ENCODE results near the gene CLSTN1.
"Not testable (repeated sequence)": the region's sequence is repeated elsewhere in the genome, so short reads cannot be mapped to it uniquely, and the experiment has no call there.

Gene CLSTN1

DNA sequence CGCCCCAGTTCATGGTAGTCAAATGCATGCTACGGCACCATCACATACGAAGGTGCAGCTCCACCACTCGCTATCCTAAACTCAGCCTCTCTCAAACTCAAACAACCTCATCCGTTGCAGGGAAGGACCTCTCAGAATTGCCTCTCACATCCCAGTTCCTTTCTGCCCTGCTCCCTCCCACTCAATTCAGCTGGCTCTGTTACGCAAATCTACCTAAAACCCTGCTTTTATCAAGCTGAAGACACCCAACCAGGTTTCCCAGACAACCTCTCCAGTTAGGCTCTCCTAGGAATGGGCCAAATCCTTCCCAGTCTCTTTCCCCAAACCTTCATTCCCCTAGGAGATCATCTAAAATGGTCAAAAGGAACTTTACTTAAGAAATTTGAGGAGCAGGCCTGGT is 62.9 kb downstream of the CLSTN1 start:
- no peak for DNase-seq

DNA sequence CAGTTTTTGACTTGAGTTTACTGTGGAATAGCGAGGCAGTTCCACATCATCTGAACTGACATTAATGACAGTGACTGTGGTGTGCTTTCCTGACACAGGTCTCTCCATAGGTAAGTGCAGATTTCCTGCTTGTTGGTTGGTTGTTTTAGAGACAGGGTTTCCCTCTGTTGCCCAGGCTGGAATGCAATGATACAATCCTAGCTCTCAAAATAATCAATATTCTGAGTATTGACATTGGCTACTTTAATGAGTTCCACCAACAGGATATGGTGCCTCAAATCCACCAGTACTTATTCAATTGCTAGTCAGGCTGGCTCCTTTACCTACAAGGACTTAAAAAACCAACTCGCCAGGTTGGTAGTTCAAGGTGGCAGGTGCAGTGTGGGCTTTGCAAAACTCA is 63.8 kb downstream of the CLSTN1 start:
- no peak for DNase-seq

DNA sequence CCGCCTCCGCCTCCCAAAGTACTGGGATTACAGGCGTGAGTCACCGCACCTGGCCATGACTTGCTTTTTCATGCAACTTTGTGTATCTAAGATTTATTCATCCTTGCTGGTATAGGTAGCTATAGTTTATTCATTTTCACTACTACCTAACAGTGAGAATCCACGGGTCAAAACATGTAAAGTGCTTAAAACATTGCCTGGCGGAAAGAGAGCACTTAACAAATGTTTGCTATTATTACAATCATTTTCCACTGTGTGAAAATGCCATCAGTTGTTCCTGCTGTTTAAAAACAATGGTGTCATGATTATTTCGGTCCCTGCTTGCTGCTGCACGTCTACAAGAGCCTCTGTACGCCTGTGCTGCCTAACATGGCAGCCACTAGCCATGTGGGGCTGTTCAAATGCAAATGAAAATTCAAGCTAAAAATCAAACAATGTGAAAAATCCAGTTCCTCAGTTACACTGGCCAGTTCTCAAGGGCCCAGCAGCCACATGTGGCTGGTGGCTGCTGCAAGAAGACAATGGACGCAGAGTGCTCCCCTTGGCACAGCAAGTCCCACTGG is 65.1 kb downstream of the CLSTN1 start:
- no peak for DNase-seq

DNA sequence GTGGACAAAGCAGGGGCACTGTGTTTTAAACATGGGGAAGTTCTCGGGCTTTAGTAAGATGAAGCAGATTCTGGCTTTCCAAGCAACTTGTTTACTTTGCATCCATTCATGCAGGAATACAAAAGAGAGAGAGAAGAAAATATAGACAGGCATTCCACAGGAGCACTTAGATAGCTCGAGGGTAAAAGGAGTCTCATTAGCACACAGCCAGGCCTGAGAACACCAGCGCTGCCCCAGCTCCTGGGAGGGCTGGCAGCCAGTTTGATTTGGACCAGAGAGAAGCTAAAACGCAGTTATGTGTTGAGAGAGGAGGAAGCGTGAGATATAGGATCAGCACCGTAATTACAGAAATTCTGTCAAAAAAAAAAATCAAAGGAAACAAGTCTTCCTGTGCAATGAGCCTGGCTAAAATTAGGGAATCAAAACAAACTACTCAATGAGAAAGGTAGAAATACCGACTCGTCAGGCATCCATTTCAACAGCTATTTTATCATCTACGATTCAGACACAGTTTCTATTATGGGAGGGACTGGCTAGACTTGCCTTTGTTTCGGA is 68.2 kb downstream of the CLSTN1 start:
- DNase-seq = peak; percentile 31

DNA sequence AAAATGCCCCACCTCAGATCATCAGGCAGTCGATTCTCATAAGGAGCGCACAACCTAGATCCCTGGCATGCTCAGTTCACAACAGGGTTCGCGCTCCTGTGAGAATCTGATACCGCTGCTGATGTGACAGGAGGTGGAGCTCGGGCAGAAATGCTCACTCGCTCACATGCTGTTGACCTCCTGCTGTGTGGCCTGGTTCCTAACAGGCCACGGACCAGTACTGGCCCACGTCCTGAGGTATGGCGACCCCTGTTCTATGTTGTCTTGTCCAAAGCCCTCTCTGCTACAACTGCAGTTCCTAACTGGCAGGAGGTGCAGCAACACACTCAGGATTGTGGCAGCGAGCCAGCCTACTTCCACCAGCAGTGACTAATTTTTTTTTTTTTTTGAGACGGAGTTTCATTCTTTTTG is 70.6 kb downstream of the CLSTN1 start:
- peak; percentile 43 for DNase-seq

DNA sequence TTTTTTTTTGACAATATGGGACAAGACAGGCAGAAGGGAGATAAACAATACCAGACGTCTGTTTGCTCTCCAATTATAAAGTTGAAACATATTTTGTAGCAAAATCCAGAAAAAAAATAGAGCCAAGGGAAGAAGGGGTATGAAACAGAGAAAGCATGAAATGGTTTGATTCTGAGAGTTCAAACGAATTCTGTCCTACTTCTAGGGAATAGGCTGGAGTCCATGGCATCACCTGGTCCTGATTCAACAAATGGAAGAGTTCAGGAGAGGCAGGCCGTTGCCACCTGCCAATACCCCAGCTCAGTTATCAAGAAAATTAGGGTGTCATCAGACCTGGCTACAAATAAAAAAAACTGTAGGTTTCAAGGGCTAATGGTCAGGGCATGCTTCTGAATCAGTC is 71.8 kb downstream of the CLSTN1 start:
- DNase-seq = no peak

DNA sequence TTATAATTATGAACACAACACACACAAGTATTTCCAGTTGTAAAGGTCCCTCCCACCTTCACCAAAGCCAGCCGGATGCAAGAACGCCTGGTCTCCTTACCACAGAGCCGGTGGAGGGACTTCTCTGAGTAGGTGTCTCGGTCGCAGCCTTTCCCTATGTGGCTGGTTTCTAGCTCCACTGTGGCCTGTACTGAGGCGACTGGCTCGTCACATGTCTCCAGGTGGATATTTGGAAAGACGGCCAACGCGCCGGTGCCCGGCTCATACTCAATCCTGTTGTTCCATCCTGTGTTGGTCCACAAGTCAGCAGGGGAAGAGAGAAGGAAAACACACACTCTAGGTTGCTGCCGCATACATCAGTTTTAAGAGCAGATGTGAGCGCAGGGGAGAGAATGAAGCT is 74.4 kb downstream of the CLSTN1 start:
- DNase-seq = no peak

DNA sequence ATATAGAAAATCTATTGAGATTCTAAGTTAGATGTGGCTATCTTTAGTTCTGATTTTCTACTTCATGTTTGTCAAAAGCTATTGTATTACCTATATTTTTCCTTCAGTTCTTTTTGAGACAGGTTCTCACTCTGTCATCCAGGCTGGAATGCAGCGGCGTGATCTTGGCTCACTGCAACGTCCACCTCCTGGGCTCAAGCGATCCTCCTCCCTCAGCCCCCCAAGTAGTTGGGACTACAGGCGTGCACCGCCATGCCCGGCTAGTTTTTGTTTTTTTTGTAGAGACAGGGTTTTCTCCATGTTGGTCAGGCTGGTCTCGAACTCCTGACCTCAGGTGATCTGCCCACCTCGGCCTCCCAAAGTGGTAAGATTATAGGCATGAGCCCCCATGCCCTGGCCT is 75.4 kb downstream of the CLSTN1 start:
- DNase-seq = not testable (repeated sequence)

DNA sequence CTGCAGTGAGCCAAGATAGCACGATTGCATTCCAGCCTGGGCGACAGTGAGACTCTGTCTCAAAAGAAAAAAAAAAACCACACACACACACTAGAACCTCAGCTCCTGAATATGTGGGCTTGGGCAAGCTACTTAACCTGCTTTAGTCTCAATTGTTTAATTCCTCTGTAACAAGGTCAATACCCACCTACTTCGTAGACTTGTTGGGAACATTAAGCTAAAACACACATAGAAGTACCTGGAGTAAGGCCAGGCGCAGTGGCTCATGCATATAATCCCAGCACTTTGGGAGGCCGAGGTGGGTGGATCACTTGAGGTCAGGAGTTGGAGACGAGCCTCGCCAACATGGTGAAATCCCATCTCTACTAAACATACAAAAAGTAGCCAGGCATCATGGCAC is 77.1 kb downstream of the CLSTN1 start:
- DNase-seq = no peak

DNA sequence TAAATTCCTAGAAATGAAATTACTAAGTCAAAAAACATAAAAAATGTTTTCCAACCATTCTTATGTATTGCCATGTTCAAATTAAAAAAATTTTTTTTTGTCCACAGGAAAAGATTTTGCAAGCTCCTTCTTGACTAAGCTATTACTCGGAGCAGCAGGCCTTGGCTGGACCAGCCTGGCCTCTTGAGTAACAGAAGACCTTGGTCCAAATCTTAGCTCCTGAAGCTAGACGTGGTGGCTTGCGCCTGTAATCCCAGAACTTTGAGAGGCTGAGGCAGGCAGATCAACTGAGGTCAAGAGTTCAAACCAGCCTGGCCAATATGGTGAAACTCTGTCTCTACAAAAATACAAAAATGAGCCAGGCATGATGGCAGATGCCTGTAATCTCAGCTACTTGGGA is 77.6 kb downstream of the CLSTN1 start:
- no peak for DNase-seq

DNA sequence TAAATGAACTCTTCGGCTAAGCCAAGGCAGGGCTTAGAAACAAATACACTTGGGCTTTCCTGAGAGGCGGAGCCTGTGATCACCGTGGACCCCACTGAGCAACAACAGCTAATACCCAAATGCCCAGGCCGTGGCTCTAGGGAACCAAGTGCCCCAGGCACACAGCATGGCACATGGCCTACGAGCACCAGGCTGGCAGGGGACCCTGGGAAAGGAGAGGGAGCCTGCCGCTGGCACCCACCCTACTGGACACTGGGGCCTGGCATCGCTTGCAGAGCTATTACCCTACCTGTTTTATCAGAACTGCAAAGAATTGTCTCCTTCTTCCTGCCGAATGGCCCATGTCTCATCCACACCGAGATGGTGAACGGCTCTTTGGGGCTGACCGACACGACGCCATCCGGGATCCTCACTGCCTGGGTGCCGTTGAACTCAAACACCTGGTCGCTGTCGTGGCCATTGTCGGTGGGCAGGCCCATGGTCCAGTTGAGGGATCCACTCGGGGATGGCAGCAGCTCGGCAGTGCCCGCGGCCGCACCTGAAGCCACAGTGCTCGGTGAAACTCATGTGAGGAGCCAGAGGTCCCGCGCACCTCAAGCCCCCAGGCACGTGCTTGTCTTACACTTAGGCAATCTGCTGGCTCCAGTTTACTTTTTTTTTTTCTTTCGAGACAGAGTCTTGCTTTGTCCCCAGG is 79.5 kb downstream of the CLSTN1 start:
- no peak for DNase-seq

DNA sequence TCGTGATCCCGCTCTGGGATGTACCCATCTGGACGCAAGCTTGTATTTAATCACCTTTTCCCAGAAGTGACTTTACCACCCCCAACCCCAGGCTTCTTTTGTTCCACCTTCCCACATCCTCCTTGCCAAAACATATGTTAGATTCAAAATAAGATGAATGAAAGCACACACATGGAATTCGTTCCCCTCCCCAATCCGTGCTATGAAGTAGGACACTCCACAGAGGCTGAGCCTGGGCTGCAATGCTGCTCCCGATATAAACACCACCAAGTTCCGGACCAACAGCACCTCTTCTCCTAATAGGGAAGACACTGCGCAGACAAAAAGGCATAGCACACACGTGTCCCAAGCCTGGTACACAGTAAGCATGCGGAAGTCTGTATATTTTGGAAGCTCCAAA is 86.1 kb downstream of the CLSTN1 start:
- DNase-seq = no peak

DNA sequence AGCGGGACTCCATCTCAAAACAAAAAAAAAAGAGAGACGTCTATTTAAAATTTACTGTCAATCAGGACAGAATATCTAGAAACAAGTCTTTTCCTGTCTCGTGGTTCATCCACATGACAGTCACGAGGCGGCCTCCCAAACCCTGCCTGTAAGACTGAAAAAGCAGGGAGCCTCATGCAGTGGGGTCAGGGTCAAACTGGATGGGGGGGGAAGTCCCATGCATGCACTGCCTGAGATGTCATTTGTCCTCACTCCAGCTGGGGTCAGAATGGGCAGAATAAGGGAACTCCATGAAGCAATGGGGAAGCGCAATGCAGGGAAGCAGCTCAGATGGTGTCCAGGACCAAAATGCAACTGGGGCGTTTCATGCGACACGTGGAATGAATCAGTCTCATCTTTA is 86.7 kb downstream of the CLSTN1 start:
- no peak for DNase-seq

DNA sequence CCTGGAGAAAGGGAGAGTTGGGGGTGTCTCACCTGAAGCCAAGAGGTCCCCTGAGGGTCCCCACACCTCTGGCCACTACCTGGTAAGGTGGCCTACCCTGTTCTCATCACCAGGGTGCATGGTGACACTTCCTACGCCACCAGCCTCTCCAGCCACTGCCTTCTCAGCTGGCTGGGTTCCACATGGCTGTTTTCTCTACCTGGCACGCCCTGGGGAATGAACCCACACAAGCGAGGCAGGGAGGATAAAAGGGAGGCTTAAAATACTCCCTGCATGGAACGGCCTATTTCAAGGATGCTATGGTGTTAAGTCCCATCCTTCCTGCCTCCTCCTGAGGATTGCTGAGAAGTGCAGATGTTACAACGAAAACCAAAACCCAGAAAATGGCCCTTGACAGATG is 87.5 kb downstream of the CLSTN1 start:
- no peak for DNase-seq

DNA sequence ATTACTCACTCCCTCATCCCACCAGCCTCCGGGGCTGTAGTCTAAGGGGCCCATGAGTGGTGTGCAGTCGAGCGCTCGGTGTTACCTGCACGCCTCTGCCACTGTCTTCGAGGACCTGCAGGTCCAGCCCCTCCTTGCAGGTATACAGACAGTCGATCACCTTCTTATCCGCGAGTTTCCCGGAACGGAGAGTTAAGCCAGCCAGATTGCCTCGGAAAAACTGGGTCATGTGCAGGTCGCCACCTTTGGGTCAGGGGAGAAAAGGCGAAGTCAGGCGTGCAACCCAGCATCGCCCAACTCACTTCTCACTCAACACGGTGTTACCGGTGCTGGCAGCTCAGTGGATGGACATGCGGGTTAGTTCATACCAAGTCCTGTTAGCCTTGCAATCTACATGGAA is 88.0 kb downstream of the CLSTN1 start:
- DNase-seq = no peak

DNA sequence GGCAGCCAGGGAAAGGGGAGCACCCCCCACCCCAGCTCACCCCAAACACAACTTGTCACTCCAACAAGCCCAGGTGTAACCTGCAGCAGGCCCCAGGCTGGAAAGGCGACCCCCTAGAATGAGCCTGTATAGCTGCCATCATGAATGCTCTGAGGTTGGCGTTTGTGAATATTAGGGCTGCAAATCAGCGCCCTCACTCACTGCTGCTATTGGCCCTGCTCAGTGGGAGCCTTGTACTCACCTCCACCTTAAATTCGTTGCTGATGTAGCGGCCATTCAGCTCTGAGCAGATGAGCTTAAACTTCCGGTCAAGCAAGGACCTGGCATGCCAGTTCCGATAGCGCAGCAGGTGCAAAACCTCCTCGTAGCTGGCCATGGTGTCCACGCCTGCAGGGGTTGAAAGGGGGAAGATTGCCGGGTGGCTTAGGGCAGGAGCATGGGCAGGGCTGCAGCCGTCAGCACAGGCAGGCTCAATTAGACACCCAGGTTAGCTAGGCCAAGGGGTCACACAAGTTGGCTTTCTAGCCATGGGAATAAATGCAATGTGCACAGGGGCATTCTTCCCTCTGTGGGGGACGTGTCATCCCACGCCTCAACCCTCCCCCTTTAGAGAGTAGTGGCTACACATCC is 90.5 kb downstream of the CLSTN1 start:
- no peak for DNase-seq

DNA sequence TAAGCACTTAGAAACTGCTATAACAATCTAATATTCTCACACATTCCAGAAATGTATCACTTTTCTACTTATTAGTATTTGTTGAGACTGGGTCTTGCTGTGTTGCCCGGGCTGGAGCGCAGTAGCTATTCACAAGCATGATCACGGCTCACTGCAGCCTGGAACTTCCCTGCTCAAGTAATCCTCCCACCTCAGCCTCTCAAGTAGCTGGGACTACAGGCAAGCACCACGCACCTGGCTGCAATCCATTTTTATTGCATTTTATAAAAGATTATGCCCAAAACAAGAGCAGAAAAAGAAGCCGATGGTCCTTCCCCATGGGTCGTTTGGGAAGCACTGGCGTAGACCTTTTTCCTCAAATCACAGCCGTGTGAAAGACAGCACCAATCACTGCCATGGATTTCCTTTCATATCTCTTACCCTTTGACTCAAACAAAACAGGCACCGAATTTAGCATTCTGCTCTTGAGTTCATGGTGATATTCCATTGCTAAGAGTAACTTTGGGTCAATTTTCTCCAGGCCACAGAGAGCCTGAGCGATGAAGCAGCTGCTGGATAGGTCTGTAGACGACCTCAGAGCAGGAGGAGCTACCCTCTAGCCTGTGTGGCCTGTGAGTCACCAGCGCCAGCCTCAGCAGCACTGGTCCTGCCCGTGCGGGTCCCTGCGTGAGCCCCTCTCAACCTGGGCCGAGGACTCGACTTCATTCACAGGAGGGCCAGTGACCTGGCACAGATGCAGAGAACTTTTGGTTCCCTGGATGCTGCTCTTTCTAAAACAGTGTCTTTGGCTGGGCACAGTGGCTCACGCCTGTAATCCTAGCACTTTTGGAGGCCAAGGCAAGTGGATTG is 91.4 kb downstream of the CLSTN1 start:
- DNase-seq = no peak

DNA sequence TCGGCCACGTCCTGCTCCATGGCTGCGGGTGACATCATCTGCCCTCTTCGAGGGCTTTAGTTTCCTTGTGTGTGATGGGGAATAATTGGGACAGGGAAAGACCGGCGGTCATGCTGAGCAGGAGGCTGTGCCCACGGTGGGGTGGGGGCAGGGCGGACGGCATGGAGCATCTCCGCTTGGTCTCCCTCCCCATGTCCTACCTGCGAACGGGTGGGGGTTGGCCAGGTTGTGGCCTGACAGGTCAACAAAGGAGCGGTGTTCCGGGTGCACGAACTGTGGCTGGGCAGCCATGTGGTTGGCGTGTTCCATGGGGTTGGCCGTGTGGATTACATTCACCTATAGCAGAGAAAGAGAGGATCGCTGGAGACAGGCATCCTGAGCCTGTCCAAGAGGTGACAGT is 92.2 kb downstream of the CLSTN1 start:
- DNase-seq = no peak

DNA sequence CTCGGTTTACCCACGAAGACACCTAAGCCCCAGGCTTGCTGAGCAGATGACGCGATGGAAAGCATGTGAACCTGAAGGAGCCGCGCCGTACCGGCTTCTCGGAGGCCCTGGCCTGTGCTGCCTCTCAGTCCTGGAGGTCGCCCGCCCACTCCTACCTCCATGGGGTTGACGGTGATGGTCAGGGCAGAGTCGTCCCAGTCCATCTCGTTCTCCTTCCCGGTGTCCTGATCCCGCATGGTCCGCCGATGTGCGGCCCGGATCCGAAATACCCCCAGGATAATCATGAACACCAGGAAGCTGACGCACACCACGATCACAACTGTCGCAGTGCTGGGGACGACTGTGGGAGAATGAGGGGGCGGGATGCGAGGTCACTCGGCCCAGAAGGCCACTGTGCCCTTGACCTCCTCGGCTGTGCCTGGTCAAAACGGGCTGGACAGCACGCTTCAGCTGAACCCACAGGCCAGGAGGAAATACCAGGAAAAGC is 92.7 kb downstream of the CLSTN1 start:
- no peak for DNase-seq

DNA sequence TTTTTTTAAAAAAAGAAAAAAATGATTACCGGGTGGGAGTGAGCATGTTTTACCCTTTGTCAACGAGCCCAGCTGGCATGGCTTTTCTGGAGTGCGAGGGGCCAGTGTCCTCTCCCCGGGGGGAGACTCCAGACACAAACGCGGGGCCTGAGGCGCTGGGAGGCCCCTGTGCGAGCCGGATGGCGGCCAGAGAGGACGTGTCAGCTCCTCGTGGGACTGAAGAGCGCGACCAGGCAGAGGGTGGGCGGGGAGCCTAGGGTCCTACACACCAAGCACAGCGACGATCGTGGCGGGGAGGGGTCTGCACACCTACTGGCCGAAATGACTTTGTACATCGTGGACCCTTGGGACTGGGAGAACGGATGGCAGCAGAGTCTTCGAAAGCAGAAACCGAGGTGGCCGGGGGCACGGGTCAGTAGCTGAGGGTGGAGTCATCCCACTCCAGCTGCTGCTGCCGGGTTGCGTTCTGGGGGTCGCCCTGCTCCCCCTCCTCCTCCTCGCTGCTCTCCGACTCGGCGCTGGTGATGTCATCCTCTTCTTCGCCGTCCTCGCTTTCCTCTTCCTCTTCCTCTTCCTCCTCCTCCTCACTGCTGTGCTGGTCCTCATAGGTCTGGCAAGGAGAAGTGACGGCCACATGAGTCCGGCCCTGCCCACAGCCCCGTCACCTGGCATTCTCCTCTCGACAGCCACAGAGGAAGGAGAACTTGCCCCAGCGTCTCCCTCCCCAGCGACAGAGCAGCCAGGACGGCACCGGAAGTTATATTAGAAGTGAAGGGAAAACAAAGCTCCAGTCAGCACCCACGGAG is 93.5 kb downstream of the CLSTN1 start:
- DNase-seq = no peak

DNA sequence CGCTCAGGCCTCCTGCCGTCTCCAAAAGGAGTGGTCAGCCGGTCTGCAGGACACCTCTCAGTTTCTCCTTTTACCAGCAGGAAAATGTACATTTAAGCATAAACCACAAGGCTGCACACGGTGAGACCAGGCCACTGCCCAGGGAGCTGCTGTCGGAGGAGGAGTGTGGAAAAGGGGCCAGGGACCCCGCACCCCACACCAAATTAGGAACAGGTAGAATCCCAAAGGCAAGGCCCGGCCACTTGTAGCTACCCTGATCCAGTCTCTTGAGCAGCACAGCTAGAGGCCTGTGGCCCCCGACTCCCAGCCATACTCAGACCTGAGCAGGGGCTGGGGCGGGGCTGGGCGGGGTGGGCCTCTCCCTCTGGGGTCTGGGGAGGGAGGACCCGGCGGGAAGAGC is 94.2 kb downstream of the CLSTN1 start:
- DNase-seq = no peak
